GM19099 (cell line): ENCODE data around the gene PATL1.

Experiments used
- POLR2A ChIP-seq: IDR thresholded peaks from 3 replicates; pipeline ENCODE4 v1.6.1; 2011; ENCODE audit warnings: low read depth; ENCODE audit not compliant: insufficient read length; ENCODE audit errors: extremely low read depth

Gene PATL1

GRCh38 chr11:59601788-59602187 lies 67.0 kb downstream of the PATL1 start:
- TF ChIP-seq POLR2A, result no peak

- TF ChIP-seq POLR2A, result no peak
Measured at GRCh38 chr11:59600636-59601035, 68.2 kb downstream of the PATL1 start.

- no peak for TF ChIP-seq POLR2A
Measured at GRCh38 chr11:59600234-59600633, 68.6 kb downstream of the PATL1 start.

- no peak for TF ChIP-seq POLR2A
Measured at GRCh38 chr11:59598961-59599360, 69.9 kb downstream of the PATL1 start.
